Testis (tissue), 3 donors: ENCODE results near the gene JPT1. TPM values are rescaled to one million over a fixed set of nuclear protein-coding genes. Genes with fewer than 3 reads are reported as not detected.

Experiments
- DNase-seq: peaks from one replicate; pipeline ENCODE4 v3.0.0-alpha.2; 2019
- H3K27ac ChIP-seq, 2 donors: fragments of 200-600 bp; sonication (generic); one replicate each; pipeline ENCODE4 v1.5.1; 2019
- H3K27me3 ChIP-seq: fragments of 200-600 bp; sonication (generic); one replicate; pipeline ENCODE4 v1.5.1; 2019
- H3K36me3 ChIP-seq: fragments of 200-600 bp; sonication (generic); one replicate; pipeline ENCODE4 v1.5.1; 2017; ENCODE audit warnings: low read depth; ENCODE audit errors: missing control alignments
- H3K4me1 ChIP-seq: fragments of 200-600 bp; sonication (generic); one replicate; pipeline ENCODE4 v1.5.1; 2019
- H3K4me3 ChIP-seq, 2 donors: fragments of 200-600 bp; sonication (generic); one replicate each; pipeline ENCODE4 v1.5.1; 2017 to 2019
- H3K9me3 ChIP-seq: fragments of 200-600 bp; sonication (generic); one replicate; pipeline ENCODE4 v1.5.1; 2017
- POLR2A ChIP-seq: fragments of 450-650 bp; IDR thresholded peaks from one replicate; pipeline ENCODE4 v1.6.1; 2017; ENCODE audit warnings: antibody characterized with exemption, mild to moderate bottlenecking, moderate library complexity
- WGBS, 2 donors: methylation state at CpG; one replicate each; pipeline ENCODE4 v1.1.5; 2018; 5-methylcytosine and 5-hydroxymethylcytosine counted together
- intact Hi-C: fragments of 100-400 bp; cut with DNase I; formaldehyde crosslinking; loops from one replicate; pipeline ENCODE4 v1.15.1; 2023; ENCODE audit warnings: low total_unique reads
- polyA plus RNA-seq: library from polyadenylated mRNA; stranded (reverse); fragments of 350-450 nt; fragmentation: Illumina TruSeq; extraction: RNeasy Lipid Tissue Mini Kit (QIAGEN cat#74804); gene quantifications from one replicate; pipeline ENCODE4 v1.2.3, GENCODE V29; 2014; ENCODE audit warnings: low read depth, low replicate concordance; ENCODE audit not compliant: insufficient read depth
- total RNA-seq, 2 donors: library from RNA; depleted of rRNA; stranded (reverse); fragments of >200 nt; gene quantifications; one replicate each; pipeline ENCODE4 v1.2.3, GENCODE V29; 2016
- TF ChIP-seq, protein P1 (sequence below), 3 experiments: fragments of 450-650 bp in 2 of 3; fragments of 200-600 bp in 1 of 3; sonication (generic) in 1 of 3; IDR thresholded peaks; one replicate each; pipeline ENCODE4 v1.5.1; 2016 to 2019; ENCODE audit warnings: antibody characterized with exemption in 3 of 3, mild to moderate bottlenecking in 2 of 3, moderate library complexity in 1 of 3

JPT1 gene
- total and polyA plus RNA-seq, 3 donors from 2014 or later: 234 to 758 (median 371) TPM

DNA sequence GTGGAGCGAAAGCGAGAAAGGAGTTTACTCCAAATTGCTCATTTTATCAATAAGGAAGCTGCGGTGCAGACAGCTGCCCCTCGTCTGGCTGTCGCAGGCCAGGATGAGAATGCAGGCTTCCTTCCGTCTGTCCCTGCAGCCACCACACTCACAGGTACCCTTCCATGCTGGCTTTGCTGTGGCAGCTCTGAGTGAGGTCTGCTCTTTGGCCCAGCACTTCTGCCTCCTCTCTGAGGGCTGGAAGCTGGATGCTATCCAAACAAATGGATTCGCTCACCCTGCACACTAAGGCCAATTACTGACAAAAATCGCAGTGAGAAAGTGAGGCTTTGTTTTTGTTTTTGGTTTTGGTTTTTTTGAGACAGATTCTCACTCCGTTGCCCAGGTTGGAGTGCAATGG is 37.6 kb downstream of the JPT1 start:
- WGBS, 2 donors: 62 to 73% methylated on average over 9 of the region's 9 CpGs
- H3K9me3 ChIP-seq: no peaks in the 10 kb centered on the region
- no peak overlapping the region for H3K4me3 ChIP-seq
- H3K4me1 ChIP-seq: peaks cover 9% of the 10 kb centered on the region
- no peaks in the 10 kb centered on the region for H3K36me3 ChIP-seq
- no peaks in the 10 kb centered on the region for H3K27me3 ChIP-seq
- intact Hi-C loops: loop anchor here (10.0 kb wide), 2 partner anchors 88 to 152 kb away; partner anchors contain the start of gene NUP85
- H3K27ac ChIP-seq: no peak overlapping the region
- TF ChIP-seq, protein P1, sequence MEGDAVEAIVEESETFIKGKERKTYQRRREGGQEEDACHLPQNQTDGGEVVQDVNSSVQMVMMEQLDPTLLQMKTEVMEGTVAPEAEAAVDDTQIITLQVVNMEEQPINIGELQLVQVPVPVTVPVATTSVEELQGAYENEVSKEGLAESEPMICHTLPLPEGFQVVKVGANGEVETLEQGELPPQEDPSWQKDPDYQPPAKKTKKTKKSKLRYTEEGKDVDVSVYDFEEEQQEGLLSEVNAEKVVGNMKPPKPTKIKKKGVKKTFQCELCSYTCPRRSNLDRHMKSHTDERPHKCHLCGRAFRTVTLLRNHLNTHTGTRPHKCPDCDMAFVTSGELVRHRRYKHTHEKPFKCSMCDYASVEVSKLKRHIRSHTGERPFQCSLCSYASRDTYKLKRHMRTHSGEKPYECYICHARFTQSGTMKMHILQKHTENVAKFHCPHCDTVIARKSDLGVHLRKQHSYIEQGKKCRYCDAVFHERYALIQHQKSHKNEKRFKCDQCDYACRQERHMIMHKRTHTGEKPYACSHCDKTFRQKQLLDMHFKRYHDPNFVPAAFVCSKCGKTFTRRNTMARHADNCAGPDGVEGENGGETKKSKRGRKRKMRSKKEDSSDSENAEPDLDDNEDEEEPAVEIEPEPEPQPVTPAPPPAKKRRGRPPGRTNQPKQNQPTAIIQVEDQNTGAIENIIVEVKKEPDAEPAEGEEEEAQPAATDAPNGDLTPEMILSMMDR (IDR thresholded peaks at IDR 0.05): no peak
- no peak for TF ChIP-seq POLR2A
- no peak for DNase-seq

DNA sequence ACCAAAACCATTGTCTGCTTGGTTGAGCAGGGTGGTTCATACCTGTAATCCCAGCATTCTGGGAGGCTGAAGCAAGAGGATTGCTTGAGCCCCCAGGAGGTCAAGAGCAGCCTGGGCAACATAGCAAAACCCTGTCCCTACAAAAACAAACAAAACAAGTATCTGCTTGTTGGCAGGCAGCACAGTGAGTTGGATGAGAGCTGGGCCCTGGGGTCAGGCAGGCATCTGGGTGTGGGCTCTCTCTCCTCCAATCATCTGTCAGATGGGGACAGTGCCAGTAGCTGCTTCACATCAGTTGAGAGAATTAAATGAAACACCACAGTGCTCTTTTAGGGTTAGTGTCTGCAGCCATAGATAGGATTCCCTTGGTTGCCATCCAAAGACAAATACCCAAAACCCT is 38.8 kb downstream of the JPT1 start:
- Histone ChIP-seq H3K4me3 (no peak overlapping the region), H3K27ac (no peak overlapping the region), H3K4me1 (peaks cover 9% of the 10 kb centered on the region)

GRCh38 chr17:75114552-75115314 is 39.6 kb downstream of the JPT1 start:
- TF ChIP-seq, protein P1 (IDR thresholded peaks at IDR 0.05): no peak
- TF ChIP-seq POLR2A: no peak
- WGBS, 2 donors: 33 to 39% methylated on average over 19 of the region's 19 CpGs
- Histone ChIP-seq H3K9me3 (no peaks in the 10 kb centered on the region), H3K36me3 (no peaks in the 10 kb centered on the region), H3K4me3 (peak overlapping the region; percentile 34 to 58), H3K4me1 (peaks cover 9% of the 10 kb centered on the region), H3K27ac (peak overlapping the region; percentile 71 to 80), H3K27me3 (no peaks in the 10 kb centered on the region)
- intact Hi-C loops: loop anchor here (10.0 kb wide), 2 partner anchors 90 to 150 kb away; partner anchors contain the start of gene NUP85
- DNase-seq: no peak

More for the DNA sequence above, 38.8 kb downstream of the JPT1 start:
- no peaks in the 10 kb centered on the region for H3K27me3 ChIP-seq
- H3K9me3 ChIP-seq: no peaks in the 10 kb centered on the region
- no peak for DNase-seq
- no peak for TF ChIP-seq POLR2A
- TF ChIP-seq, protein P1 (IDR thresholded peaks at IDR 0.05): no peak
- no peaks in the 10 kb centered on the region for H3K36me3 ChIP-seq
- intact Hi-C loops: loop anchor here (10.0 kb wide), 2 partner anchors 89 to 151 kb away; partner anchors contain the start of gene NUP85

- intact Hi-C loops: loop anchor here (10.0 kb wide), 2 partner anchors 91 to 149 kb away; partner anchors contain the start of gene NUP85
- Histone ChIP-seq H3K4me3 (peak overlapping the region; percentile 34 to 58), H3K4me1 (peaks cover 14% of the 10 kb centered on the region), H3K9me3 (no peaks in the 10 kb centered on the region), H3K27ac (peak overlapping the region; percentile 71 to 80), H3K27me3 (no peaks in the 10 kb centered on the region), H3K36me3 (no peaks in the 10 kb centered on the region)
- peak; percentile 97 for DNase-seq
- 0 to 3% methylated on average over 6 to 22 of the region's 22 CpGs for WGBS, 2 donors
- TF ChIP-seq POLR2A: no peak
- TF ChIP-seq, protein P1 (IDR thresholded peaks at IDR 0.05): peak; percentile 90 to 99 (median 94)
These were observed 40.3 kb downstream of the JPT1 start for GRCh38 chr17:75113798-75114551.
